ENCODE data around the gene MXI1. TPM values are rescaled to one million over a fixed set of nuclear protein-coding genes. Genes with fewer than 3 reads are reported as not detected.

Gene MXI1
- total and polyA plus RNA-seq, 2 of the 4 experiments (the other 2 are of a cell fraction) = 7.2 to 11.8 TPM

- Histone ChIP-seq H4K20me1 (ENCODE audit: insufficient read depth, low read length) (no peaks in the 10 kb centered on the region), H3K56ac (ENCODE audit: extremely low read depth, insufficient read depth, low read length) (no peak overlapping the region), H3K27ac (ENCODE audit: insufficient read depth, low read length) (no peak overlapping the region), H3K4me1 (ENCODE audit: control insufficient read depth, insufficient read depth, low read length) (peaks cover 2% of the 10 kb centered on the region; the same call in 1 of the 2 replicates), H3K27me3 (ENCODE audit: control insufficient read depth, insufficient read depth, low read length) (no peaks in the 10 kb centered on the region), H4K5ac (ENCODE audit: low read depth, low read length) (no peak overlapping the region), H3K9me3 (ENCODE audit: control insufficient read depth, insufficient read depth, low read length) (peaks cover 4% of the 10 kb centered on the region; the same call in 1 of the 2 replicates), H3K23ac (ENCODE audit: low read depth, low read length) (no peak overlapping the region), H2BK120ac (ENCODE audit: low read depth, low read length) (no peak overlapping the region), H3K4me2 (ENCODE audit: low read depth, low read length) (no peak overlapping the region), H3K14ac (replicated peaks; ENCODE audit: low read depth, low read length) (0 out of 2 replicates have a peak overlapping the region, but pooled peaks have one; percentile 10), H2BK20ac (ENCODE audit: low read depth, low read length) (no peak overlapping the region), H2AK9ac (replicated peaks; ENCODE audit: low read depth, low read length, poor library complexity) (no peak overlapping the region), H3K9me1 (ENCODE audit: insufficient read depth, low read length) (peaks cover 5% of the 10 kb centered on the region), H2AK5ac (ENCODE audit: low read depth, low read length) (no peak overlapping the region), H2BK15ac (ENCODE audit: low read depth, low read length) (no peak overlapping the region; the same call in 2 of the 3 replicates), H2AFZ (replicated peaks; ENCODE audit: low read length, poor library complexity) (no peak overlapping the region), H2BK5ac (ENCODE audit: low read depth, low read length, poor library complexity, severe bottlenecking) (no peak overlapping the region), H3K36me3 (ENCODE audit: control insufficient read depth, insufficient read depth, low read length) (no peaks in the 10 kb centered on the region), H3K9ac (ENCODE audit: low read depth, low read length) (no peak overlapping the region), H4K8ac (ENCODE audit: low read depth in 2 of 2, low read length in 2 of 2) (no peak overlapping the region), H3K4ac (ENCODE audit: low read depth, low read length) (no peak overlapping the region), H4K91ac (ENCODE audit: insufficient read depth, low read depth, low read length) (no peak overlapping the region), H3K18ac (ENCODE audit: low read depth, low read length) (no peak overlapping the region), H3K4me3 (ENCODE audit: insufficient read depth, low read depth, low read length) (no peak overlapping the region), H3K79me1 (ENCODE audit: low read depth in 1 of 2, low read length in 2 of 2) (no peaks in the 10 kb centered on the region)
- DNase-seq (no peak), ATAC-seq (ENCODE audit: low read depth) (no peak)
- BruUV-seq (replicated peaks) = no TSS peak
- ChIA-PET POLR2A (ENCODE audit: unreplicated experiment) (no interaction called here), CTCF (no interaction called here)
- WGBS, 2 experiments (ENCODE audit: extremely low coverage in 2 of 2, insufficient read length in 1 of 2) = 95% methylated on average over 7 of the region's 15 CpGs; no CpG with 5 or more reads in 1 of the 2 experiments
- dilution Hi-C loops (cut with HindIII; ENCODE audit: low sequenced_read_pairs, unreplicated experiment) = no loop called here
- TF ChIP-seq CTCF (conservative IDR thresholded peaks at IDR 0.05; ENCODE audit: low read depth, low read length) (no peak), NFE2L2 (IDR thresholded peaks at IDR 0.05; ENCODE audit: low read depth, low read length) (no peak), ELK1 (IDR thresholded peaks at IDR 0.05; ENCODE audit: borderline replicate concordance, low read depth, low read length) (no peak), MXI1 (IDR thresholded peaks at IDR 0.05; ENCODE audit: borderline replicate concordance, low read depth, low read length) (no peak), CHD1 (IDR thresholded peaks at IDR 0.05; ENCODE audit: low read depth, low read length) (no peak), RCOR1 (IDR thresholded peaks at IDR 0.05; ENCODE audit: insufficient replicate concordance, low read length) (no peak), RAD21 (IDR thresholded peaks at IDR 0.05; ENCODE audit: low read length) (no peak), MAZ (IDR thresholded peaks at IDR 0.05; ENCODE audit: borderline replicate concordance, low read depth, low read length) (no peak), POLR2A (IDR thresholded peaks at IDR 0.05; ENCODE audit: low read depth, low read length) (no peak)
- in situ Hi-C loops (cut with MboI; ENCODE audit: low sequenced_read_pairs) = loop anchor here (25.0 kb wide), 1 partner anchor 1819 kb away; no protein-coding TSS in a partner anchor
- intact Hi-C loops (cut with micrococcal nuclease) = loop anchor here (10.0 kb wide), 1 partner anchor 577 kb away; no protein-coding TSS in a partner anchor
Measured at GRCh38 chr10:110317866-110318850, 110.8 kb downstream of the MXI1 start.
